Measurements from ENCODE around the gene ARID1A.

- TF ChIP-seq POLR2A (IDR thresholded peaks at IDR 0.05; ENCODE audit: low read length), result peak; percentile 95
- no peak for TF ChIP-seq GATA1 (IDR thresholded peaks at IDR 0.05; ENCODE audit: low read depth, low read length)
Observed at GRCh38 chr1:26695356-26696118, at the start of gene ARID1A.
